HG03280 (cell line): Measurements from ENCODE around the gene HGD.
"Not testable (repeated sequence)": the region's sequence is repeated elsewhere in the genome, so short reads cannot be mapped to it uniquely, and the experiment has no call there.

ENCODE experiments used
- ATAC-seq: cut with Tn5 transposase; IDR thresholded peaks from one replicate; pipeline ENCODE4 v1.9.1; 2021; ENCODE audit warnings: mild to moderate bottlenecking, moderate library complexity; ENCODE audit not compliant: unreplicated experiment

Gene HGD

GRCh38 chr3:120640231-120640630, 41.8 kb downstream of the HGD start:
- no peak for ATAC-seq

- not testable (repeated sequence) for ATAC-seq
These were observed 43.2 kb downstream of the HGD start for GRCh38 chr3:120638820-120639219.

- no peak for ATAC-seq
These were observed 44.0 kb downstream of the HGD start for GRCh38 chr3:120637851-120638559.

- ATAC-seq: no peak
These were observed 45.1 kb downstream of the HGD start for GRCh38 chr3:120636795-120637401.

GRCh38 chr3:120634539-120634938, 47.5 kb downstream of the HGD start:
- no peak for ATAC-seq

GRCh38 chr3:120625159-120625586, 56.9 kb downstream of the HGD start:
- ATAC-seq: no peak

- no peak for ATAC-seq
These were observed 58.3 kb downstream of the HGD start for GRCh38 chr3:120623727-120624093.

- ATAC-seq: no peak
These were observed 58.9 kb downstream of the HGD start for GRCh38 chr3:120622870-120623726.

GRCh38 chr3:120622457-120622856, 59.6 kb downstream of the HGD start:
- no peak for ATAC-seq

GRCh38 chr3:120616745-120617144, 65.3 kb downstream of the HGD start:
- not testable (repeated sequence) for ATAC-seq

- ATAC-seq: no peak
These were observed 66.0 kb downstream of the HGD start for GRCh38 chr3:120615847-120616609.

GRCh38 chr3:120614765-120615164, 67.3 kb downstream of the HGD start:
- no peak for ATAC-seq

- ATAC-seq: no peak
These were observed 73.5 kb downstream of the HGD start for GRCh38 chr3:120608506-120608905.

- ATAC-seq: no peak
These were observed 77.3 kb downstream of the HGD start for GRCh38 chr3:120604784-120605183.

GRCh38 chr3:120604382-120604781, 77.7 kb downstream of the HGD start:
- no peak for ATAC-seq

GRCh38 chr3:120602682-120603081, 79.4 kb downstream of the HGD start:
- ATAC-seq: no peak

- no peak for ATAC-seq
These were observed 80.5 kb downstream of the HGD start for GRCh38 chr3:120601554-120601953.

GRCh38 chr3:120599211-120599610, 82.8 kb downstream of the HGD start:
- no peak for ATAC-seq

GRCh38 chr3:120597445-120598049, 84.5 kb downstream of the HGD start:
- peak; percentile 46 for ATAC-seq

- ATAC-seq: no peak
These were observed 85.2 kb downstream of the HGD start for GRCh38 chr3:120596853-120597223.
